ENCODE results near the gene TEX2.
A peak's percentile ranks its signal among the peaks of the same experiment; 100 is the strongest.
"Not testable (repeated sequence)": the region's sequence is repeated elsewhere in the genome, so short reads cannot be mapped to it uniquely, and the experiment has no call there.

TEX2 gene

GRCh38 chr17:64240741-64241347, 22.2 kb downstream of the TEX2 start:
- Histone ChIP-seq H3K4me2 (ENCODE audit: low read length) (no peak overlapping the region), H3K27me3 (ENCODE audit: control insufficient read depth, insufficient read depth, low read length) (no peaks in the 10 kb centered on the region), H3K9ac (no peak overlapping the region), H3K9me3 (ENCODE audit: control insufficient read depth, low read length) (no peaks in the 10 kb centered on the region), H2AFZ (no peak overlapping the region), H3K4me3 (ENCODE audit: low read depth, low read length) (no peak overlapping the region), H3K27ac (peak overlapping the region; percentile 11), H3K36me3 (ENCODE audit: control insufficient read depth, insufficient read depth, low read length) (no peaks in the 10 kb centered on the region), H3K79me2 (peaks cover 50% of the 10 kb centered on the region), H3K4me1 (peaks cover 11% of the 10 kb centered on the region)
- TF ChIP-seq CTCF (IDR thresholded peaks at IDR 0.05) = no peak

GRCh38 chr17:64240261-64240740, 22.8 kb downstream of the TEX2 start:
- Histone ChIP-seq H3K27ac (peak overlapping the region; percentile 11), H3K36me3 (ENCODE audit: control insufficient read depth, insufficient read depth, low read length) (no peaks in the 10 kb centered on the region), H3K4me3 (ENCODE audit: low read depth, low read length) (no peak overlapping the region), H3K4me1 (peaks cover 11% of the 10 kb centered on the region), H3K4me2 (ENCODE audit: low read length) (no peak overlapping the region), H3K79me2 (peaks cover 50% of the 10 kb centered on the region), H3K9me3 (ENCODE audit: control insufficient read depth, low read length) (no peaks in the 10 kb centered on the region), H3K27me3 (ENCODE audit: control insufficient read depth, insufficient read depth, low read length) (no peaks in the 10 kb centered on the region), H3K9ac (no peak overlapping the region), H2AFZ (no peak overlapping the region)
- no peak for TF ChIP-seq CTCF (IDR thresholded peaks at IDR 0.05)

GRCh38 chr17:64238449-64238848, 24.6 kb downstream of the TEX2 start:
- peaks cover 43% of the 10 kb centered on the region for H3K79me2 ChIP-seq
- H3K4me2 ChIP-seq (ENCODE audit: low read length); H2AFZ ChIP-seq; H3K27me3 ChIP-seq (ENCODE audit: control insufficient read depth, insufficient read depth, low read length); H3K27ac ChIP-seq; H3K4me3 ChIP-seq (ENCODE audit: low read depth, low read length); H3K9me3 ChIP-seq (ENCODE audit: control insufficient read depth, low read length); H3K36me3 ChIP-seq (ENCODE audit: control insufficient read depth, insufficient read depth, low read length); H3K9ac ChIP-seq: not testable (repeated sequence)
- peaks cover 14% of the 10 kb centered on the region for H3K4me1 ChIP-seq

- Histone ChIP-seq H3K9ac (no peak overlapping the region), H3K79me2 (peaks cover 43% of the 10 kb centered on the region), H3K27ac (no peak overlapping the region), H3K9me3 (ENCODE audit: control insufficient read depth, low read length) (no peaks in the 10 kb centered on the region), H2AFZ (no peak overlapping the region), H3K27me3 (ENCODE audit: control insufficient read depth, insufficient read depth, low read length) (no peaks in the 10 kb centered on the region), H3K4me1 (peaks cover 24% of the 10 kb centered on the region), H3K36me3 (ENCODE audit: control insufficient read depth, insufficient read depth, low read length) (no peaks in the 10 kb centered on the region), H3K4me3 (ENCODE audit: low read depth, low read length) (no peak overlapping the region), H3K4me2 (ENCODE audit: low read length) (no peak overlapping the region)
- TF ChIP-seq CTCF (IDR thresholded peaks at IDR 0.05) = peak; percentile 22
These were observed 26.1 kb downstream of the TEX2 start for GRCh38 chr17:64236827-64237403.

- Histone ChIP-seq H2AFZ (no peak overlapping the region), H3K4me2 (ENCODE audit: low read length) (no peak overlapping the region), H3K27ac (no peak overlapping the region), H3K9ac (no peak overlapping the region), H3K4me3 (ENCODE audit: low read depth, low read length) (no peak overlapping the region), H3K79me2 (peaks cover 39% of the 10 kb centered on the region), H3K9me3 (ENCODE audit: control insufficient read depth, low read length) (no peaks in the 10 kb centered on the region), H3K27me3 (ENCODE audit: control insufficient read depth, insufficient read depth, low read length) (no peaks in the 10 kb centered on the region), H3K4me1 (peaks cover 33% of the 10 kb centered on the region), H3K36me3 (ENCODE audit: control insufficient read depth, insufficient read depth, low read length) (no peaks in the 10 kb centered on the region)
- no peak for TF ChIP-seq CTCF (IDR thresholded peaks at IDR 0.05)
These were observed 28.1 kb downstream of the TEX2 start for GRCh38 chr17:64234961-64235360.
